Common myeloid progenitor, CD34-positive (primary cell): ENCODE data around the gene ANKRD33B.
A peak's percentile ranks its signal among the peaks of the same experiment; 100 is the strongest.

Source experiments
- CTCF ChIA-PET: fragments of 350-600 bp; sonication (Branson Sonifier 250); formaldehyde crosslinking; loops from one replicate; lab custom pipeline; 2021; ENCODE audit warnings: antibody characterized with exemption; lab: Charles Lee
- POLR2A ChIA-PET: fragments of 350-600 bp; sonication (Branson Sonifier 250); formaldehyde crosslinking; loops from one replicate; lab custom pipeline; 2021; ENCODE audit warnings: antibody characterized with exemption; lab: Charles Lee
- DNase-seq, 3 donors: peaks; one replicate each; pipeline versions ENCODE4 v3.0.0 to v3.0.0-alpha.2; 2013
- H3K27ac ChIP-seq, 2 experiments: 1 replicate in 1 of 2; 2 replicates in 1 of 2; pipeline ENCODE4 v1.7.0; 2013; ENCODE audit warnings: inconsistent platforms in 2 of 2, low read length in 2 of 2, mild to moderate bottlenecking in 2 of 2, low read depth in 1 of 2, moderate library complexity in 1 of 2; ENCODE audit not compliant: severe bottlenecking in 2 of 2, insufficient read depth in 1 of 2, poor library complexity in 1 of 2
- H3K27me3 ChIP-seq, 5 experiments: replicated peaks in 2 of 5; 1 replicate in 3 of 5; 2 replicates in 2 of 5; pipeline versions ENCODE4 v1.6.1 to v1.7.0; 2013; ENCODE audit warnings: low read length in 4 of 5, mild to moderate bottlenecking in 2 of 5, moderate library complexity in 2 of 5, inconsistent platforms in 1 of 5; ENCODE audit not compliant: insufficient read depth in 5 of 5, control insufficient read depth in 4 of 5
- H3K36me3 ChIP-seq, 4 experiments: 1 replicate in 2 of 4; 2 replicates in 2 of 4; pipeline versions ENCODE4 v1.6.1 to v1.7.0; 2013; ENCODE audit warnings: low read length in 3 of 4, control low read depth in 1 of 4, mild to moderate bottlenecking in 1 of 4; ENCODE audit not compliant: control insufficient read depth in 4 of 4, insufficient read depth in 4 of 4
- H3K4me1 ChIP-seq, 4 experiments: 1 replicate in 3 of 4; 2 replicates in 1 of 4; pipeline versions ENCODE4 v1.6.1 to v1.7.1; 2013; ENCODE audit warnings: low read length in 3 of 4, mild to moderate bottlenecking in 3 of 4, control low read depth in 1 of 4, inconsistent platforms in 1 of 4, moderate library complexity in 1 of 4; ENCODE audit not compliant: control insufficient read depth in 4 of 4, insufficient read depth in 4 of 4; ENCODE audit errors: control extremely low read depth in 1 of 4
- H3K4me3 ChIP-seq, 7 experiments: 1 replicate in 4 of 7; 2 replicates in 3 of 7; pipeline versions ENCODE4 v1.5.1 to v1.7.0; 2013; ENCODE audit warnings: mild to moderate bottlenecking in 7 of 7, low read length in 6 of 7, moderate library complexity in 6 of 7, inconsistent platforms in 2 of 7, low read depth in 2 of 7, control low read depth in 1 of 7; ENCODE audit not compliant: insufficient read depth in 4 of 7, control insufficient read depth in 1 of 7; ENCODE audit errors: extremely low read depth in 1 of 7
- H3K9me3 ChIP-seq, 5 experiments: 1 replicate in 4 of 5; 2 replicates in 1 of 5; pipeline versions ENCODE4 v1.6.1 to v1.7.1; 2013; ENCODE audit warnings: low read length in 4 of 5, mild to moderate bottlenecking in 2 of 5, inconsistent platforms in 1 of 5, low read depth in 1 of 5, moderate library complexity in 1 of 5; ENCODE audit not compliant: control insufficient read depth in 4 of 5, insufficient read depth in 2 of 5; ENCODE audit errors: control extremely low read depth in 1 of 5
- WGBS: methylation state at CpG from one replicate; pipeline ENCODE4 v1.1.5; 2013; ENCODE audit not compliant: insufficient coverage; 5-methylcytosine and 5-hydroxymethylcytosine counted together

ANKRD33B gene

GRCh38 chr5:10521466-10522223 is 42.2 kb upstream of the ANKRD33B start:
- Histone ChIP-seq H3K9me3 (peaks cover 0 to 5% (median 0%) of the 10 kb centered on the region in 5 experiments), H3K4me1 (peaks cover 0 to 9% (median 4%) of the 10 kb centered on the region in 4 experiments), H3K36me3 (no peaks in the 10 kb centered on the region), H3K4me3 (no peak overlapping the region), H3K27ac (no peak overlapping the region), H3K27me3 (no peaks in the 10 kb centered on the region)
- DNase-seq: no peak
- POLR2A ChIA-PET: no interaction called here
- CTCF ChIA-PET: interaction anchor here (0.9 to 6.2 kb wide), 3 partner anchors 12 to 29 kb away, joined by 4 to 27 read pairs (median 4); no protein-coding TSS in a partner anchor
- WGBS: 92% methylated on average over 9 of the region's 14 CpGs

- no peak overlapping the region for H3K4me3 ChIP-seq
- H3K27ac ChIP-seq: no peak overlapping the region
- H3K9me3 ChIP-seq: peaks cover 0 to 5% (median 0%) of the 10 kb centered on the region in 5 experiments
- no peaks in the 10 kb centered on the region for H3K36me3 ChIP-seq
- DNase-seq: no peak
- peaks cover 0 to 9% (median 4%) of the 10 kb centered on the region in 4 experiments for H3K4me1 ChIP-seq
- 100% methylated on average over 2 of the region's 4 CpGs for WGBS
- CTCF ChIA-PET: interaction anchor here (2.0 to 6.2 kb wide), 2 partner anchors 20 to 30 kb away, joined by 4 to 27 read pairs; no protein-coding TSS in a partner anchor
- H3K27me3 ChIP-seq: no peaks in the 10 kb centered on the region
- POLR2A ChIA-PET: no interaction called here
Measured at GRCh38 chr5:10522224-10522611, 41.7 kb upstream of the ANKRD33B start.

GRCh38 chr5:10524376-10525123 is 39.3 kb upstream of the ANKRD33B start:
- no peaks in the 10 kb centered on the region for H3K36me3 ChIP-seq
- POLR2A ChIA-PET: no interaction called here
- H3K4me1 ChIP-seq: peaks cover 0 to 13% (median 4%) of the 10 kb centered on the region in 4 experiments
- no peak for DNase-seq
- no peak overlapping the region for H3K4me3 ChIP-seq
- H3K27ac ChIP-seq: no peak overlapping the region
- H3K27me3 ChIP-seq: no peaks in the 10 kb centered on the region
- WGBS: 93% methylated on average over 19 of the region's 19 CpGs
- CTCF ChIA-PET: no interaction called here
- H3K9me3 ChIP-seq: peaks cover 0 to 5% (median 0%) of the 10 kb centered on the region in 5 experiments

GRCh38 chr5:10525124-10525495 is 38.8 kb upstream of the ANKRD33B start:
- Histone ChIP-seq H3K27me3 (no peaks in the 10 kb centered on the region), H3K4me1 (peaks cover 0 to 13% (median 4%) of the 10 kb centered on the region in 4 experiments), H3K9me3 (peaks cover 0 to 5% (median 0%) of the 10 kb centered on the region in 5 experiments), H3K4me3 (no peak overlapping the region), H3K27ac (no peak overlapping the region), H3K36me3 (no peaks in the 10 kb centered on the region)
- ChIA-PET CTCF (no interaction called here), POLR2A (no interaction called here)
- WGBS: 58% methylated on average over 4 of the region's 4 CpGs
- DNase-seq: peak in 2 of 3 donors; percentile 52 to 58

GRCh38 chr5:10527281-10527950 is 36.5 kb upstream of the ANKRD33B start:
- H3K27me3 ChIP-seq: no peaks in the 10 kb centered on the region
- WGBS: 95% methylated on average over 9 of the region's 11 CpGs
- no peak overlapping the region for H3K27ac ChIP-seq
- H3K4me3 ChIP-seq: no peak overlapping the region
- no peaks in the 10 kb centered on the region for H3K36me3 ChIP-seq
- H3K4me1 ChIP-seq: peaks cover 0 to 13% (median 4%) of the 10 kb centered on the region in 4 experiments
- no peak for DNase-seq
- CTCF ChIA-PET: interaction anchor here (1.5 kb wide), 1 partner anchor 10 kb away, joined by 5 read pairs; no protein-coding TSS in a partner anchor
- H3K9me3 ChIP-seq: no peaks in the 10 kb centered on the region
- POLR2A ChIA-PET: no interaction called here

- 90% methylated on average over 7 of the region's 9 CpGs for WGBS
- Histone ChIP-seq H3K36me3 (no peaks in the 10 kb centered on the region), H3K27ac (no peak overlapping the region), H3K9me3 (no peaks in the 10 kb centered on the region), H3K4me3 (no peak overlapping the region), H3K4me1 (peaks cover 0 to 17% (median 10%) of the 10 kb centered on the region in 4 experiments), H3K27me3 (no peaks in the 10 kb centered on the region)
- POLR2A ChIA-PET: no interaction called here
- CTCF ChIA-PET: interaction anchor here (0.7 to 2.3 kb wide), 7 partner anchors 9 to 41 kb away, joined by 3 to 7 read pairs (median 4); no protein-coding TSS in a partner anchor
- peak in 1 of 3 donors; percentile 22 for DNase-seq
Measured at GRCh38 chr5:10528056-10528816, 35.6 kb upstream of the ANKRD33B start.
